GM18870 (cell line): ENCODE results near the gene ALDH4A1.

Experiments used
- ATAC-seq: cut with Tn5 transposase; IDR thresholded peaks from one replicate; pipeline ENCODE4 v1.9.1; 2021; ENCODE audit warnings: moderate library complexity; ENCODE audit not compliant: unreplicated experiment

ALDH4A1 gene

DNA sequence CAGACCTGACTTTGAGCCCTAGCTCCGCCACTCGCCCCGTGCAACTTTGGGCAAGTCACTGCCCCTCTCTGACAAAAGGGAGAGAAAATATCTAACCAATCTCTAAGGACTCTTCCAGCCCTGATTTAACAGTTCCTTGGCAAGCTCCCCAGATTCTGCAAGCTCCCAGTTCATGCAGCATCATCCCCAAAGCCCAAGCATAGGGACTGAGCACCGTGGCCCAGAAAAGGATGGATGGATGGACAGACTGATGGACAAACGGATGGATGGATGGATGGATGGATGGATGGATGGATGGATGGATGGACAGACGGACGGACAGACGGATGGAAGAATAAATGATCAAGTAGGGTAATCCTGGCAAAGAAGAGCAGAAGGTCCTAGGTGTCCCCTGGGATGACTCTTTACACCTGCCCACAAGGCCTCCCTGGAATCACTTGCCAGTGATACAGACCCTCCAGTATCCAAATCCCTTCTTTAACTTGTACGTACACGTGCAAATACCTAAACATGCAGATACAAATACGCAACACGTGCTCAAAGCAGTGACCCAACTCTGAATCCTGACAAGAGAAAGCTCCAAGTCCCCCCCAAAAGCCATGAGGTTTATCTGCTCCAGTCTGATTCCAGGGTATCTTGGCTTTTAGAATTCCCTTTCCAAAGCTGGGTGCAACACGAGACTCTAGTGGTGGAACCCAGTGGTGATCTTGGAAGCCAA, 38.1 kb upstream of the ALDH4A1 start:
- ATAC-seq, result no peak

GRCh38 chr1:18939398-18940302, 37.3 kb upstream of the ALDH4A1 start:
- no peak for ATAC-seq

GRCh38 chr1:18938707-18939070, 36.3 kb upstream of the ALDH4A1 start:
- no peak for ATAC-seq

- no peak for ATAC-seq
These were observed 35.8 kb upstream of the ALDH4A1 start for GRCh38 chr1:18938008-18938706.

DNA sequence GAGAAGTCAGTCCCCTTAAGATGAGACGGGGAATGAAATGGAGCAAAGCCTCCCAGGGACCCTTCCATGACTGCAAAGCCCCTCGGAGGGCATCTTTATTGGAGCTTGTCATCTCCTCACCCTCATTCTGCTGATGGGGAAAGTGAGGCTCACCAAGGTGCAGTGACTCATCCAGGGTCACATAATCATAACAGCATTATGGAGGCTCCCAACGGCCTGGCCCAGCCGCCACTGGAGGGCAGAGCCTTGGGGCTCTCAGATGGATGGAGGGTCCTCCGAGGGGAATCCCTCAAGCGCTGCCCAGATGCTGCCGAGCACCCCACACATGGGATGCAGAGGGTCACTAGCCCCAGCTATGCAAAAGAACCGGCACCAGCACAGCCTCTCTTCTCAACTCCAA, 35.2 kb upstream of the ALDH4A1 start:
- ATAC-seq, result no peak

- ATAC-seq, result no peak
These were observed 34.6 kb upstream of the ALDH4A1 start for GRCh38 chr1:18936814-18937481.

- ATAC-seq, result no peak
These were observed 34.1 kb upstream of the ALDH4A1 start for GRCh38 chr1:18936471-18936813.

DNA sequence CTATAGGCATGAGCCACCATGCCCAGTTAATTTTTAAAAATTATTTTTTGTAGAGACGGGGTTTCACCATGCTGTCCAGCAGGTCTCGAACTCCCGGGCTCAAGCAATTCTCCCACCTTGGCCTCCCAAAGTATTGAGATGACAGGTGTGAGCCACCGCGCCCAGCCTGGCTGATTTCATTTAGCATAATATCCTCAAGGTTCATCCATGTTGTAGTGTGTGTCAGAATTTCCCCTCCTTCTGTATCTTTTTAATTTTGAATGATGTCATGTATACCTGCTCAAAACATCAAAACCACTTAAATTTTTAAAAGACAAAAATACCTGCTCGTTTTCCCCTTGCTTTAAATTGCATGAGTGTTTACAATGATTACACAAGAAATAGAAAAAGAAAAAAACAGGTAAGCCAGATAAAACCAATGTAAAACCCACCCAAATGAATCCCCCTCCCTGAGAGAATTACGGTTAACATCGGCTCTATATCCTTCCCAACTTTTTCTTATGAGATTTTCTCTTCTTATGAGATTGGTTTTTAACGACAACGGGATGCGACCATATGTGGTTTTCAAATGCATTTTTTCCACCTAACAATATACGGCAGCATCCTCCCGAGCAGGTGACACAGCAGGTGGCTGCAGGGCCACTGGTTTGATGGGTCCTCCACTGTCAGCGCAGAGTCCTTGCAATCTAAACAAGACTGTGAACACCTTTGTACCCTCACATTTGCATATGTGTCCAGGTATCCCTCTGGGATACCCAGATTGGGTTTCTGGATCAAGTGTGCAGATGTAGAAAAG, 32.0 kb upstream of the ALDH4A1 start:
- no peak for ATAC-seq

DNA sequence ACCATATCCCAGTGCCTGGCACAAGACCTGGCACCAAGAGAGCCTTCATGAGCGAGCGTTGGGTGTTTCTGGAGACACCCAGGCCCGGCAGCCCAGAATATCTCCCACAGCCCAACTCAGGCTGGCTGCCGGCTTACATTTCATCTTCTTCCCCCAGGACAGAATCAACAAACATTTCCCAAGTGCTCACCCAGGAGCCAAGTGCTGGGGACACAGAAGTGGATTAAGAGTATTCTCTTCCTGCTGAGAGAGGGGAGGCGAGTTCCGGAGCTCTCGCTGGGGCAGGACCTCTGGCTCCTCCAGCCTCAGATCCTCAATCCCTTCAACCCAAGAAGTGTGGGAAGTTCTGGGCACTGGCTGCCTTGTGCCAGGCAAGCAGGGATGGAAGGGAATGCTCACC, 30.5 kb upstream of the ALDH4A1 start:
- no peak for ATAC-seq

- ATAC-seq, result no peak
These were observed 30.0 kb upstream of the ALDH4A1 start for GRCh38 chr1:18932387-18932786.

DNA sequence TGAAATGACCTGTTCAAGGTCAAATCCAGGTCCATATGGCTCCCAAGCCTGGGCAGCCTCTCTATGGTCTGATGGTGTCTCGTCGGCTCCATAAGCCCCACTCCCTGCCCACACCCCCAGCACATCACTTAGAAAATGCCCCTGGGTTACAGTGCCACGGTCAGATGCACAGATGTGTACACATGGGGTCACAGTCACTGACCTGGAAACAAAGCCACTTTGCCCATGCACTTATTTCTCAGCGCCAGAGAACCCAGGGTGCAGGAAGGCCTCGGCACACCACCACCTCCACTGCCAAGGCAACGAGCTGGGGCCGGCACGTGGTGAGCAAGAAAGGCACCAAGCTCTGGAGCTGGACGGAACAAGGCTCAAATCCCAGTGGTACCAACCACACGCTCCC, 29.4 kb upstream of the ALDH4A1 start:
- no peak for ATAC-seq

DNA sequence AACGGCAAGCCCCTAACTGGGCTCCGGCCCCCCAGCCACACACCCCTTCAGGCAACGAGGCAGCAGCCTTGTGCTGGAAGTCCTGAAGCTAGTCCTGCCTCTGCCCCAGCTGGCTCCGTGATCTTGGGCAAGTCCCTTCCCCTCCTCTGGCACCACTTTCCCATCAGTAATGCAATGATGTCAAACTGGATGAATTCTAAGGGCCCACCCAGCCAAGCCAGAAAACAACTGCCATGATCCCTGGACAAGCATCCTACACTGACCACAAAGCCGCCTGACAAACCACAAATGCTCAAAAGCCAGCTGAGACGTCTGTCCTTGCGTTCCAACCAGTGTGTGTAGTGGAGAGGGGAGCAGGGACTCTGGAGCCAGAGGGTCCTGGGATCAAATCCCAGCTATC, 27.3 kb upstream of the ALDH4A1 start:
- no peak for ATAC-seq

GRCh38 chr1:18928985-18929384, 26.6 kb upstream of the ALDH4A1 start:
- ATAC-seq, result no peak

DNA sequence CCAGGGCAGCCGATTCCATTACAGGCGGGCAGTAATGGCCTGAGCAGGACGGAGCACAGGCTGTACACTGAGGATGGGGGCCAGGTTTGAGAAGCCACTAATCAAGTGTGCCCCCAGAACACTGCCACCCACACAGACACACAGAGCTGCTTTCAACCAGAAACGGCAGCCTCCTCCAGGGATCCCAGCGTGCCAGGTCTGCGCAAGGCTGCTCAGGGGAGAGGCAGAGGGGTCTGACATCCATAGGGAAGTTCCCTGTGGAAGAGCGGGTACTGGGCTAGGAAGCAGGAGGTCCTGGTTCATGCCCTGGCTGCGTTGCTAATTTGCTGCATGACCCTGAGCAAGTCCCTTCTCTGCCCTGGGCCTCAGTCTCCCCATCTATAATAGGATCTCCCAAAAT, 26.1 kb upstream of the ALDH4A1 start:
- no peak for ATAC-seq

GRCh38 chr1:18927654-18928272, 25.4 kb upstream of the ALDH4A1 start:
- ATAC-seq, result no peak

GRCh38 chr1:18927082-18927653, 24.8 kb upstream of the ALDH4A1 start:
- ATAC-seq, result no peak

DNA sequence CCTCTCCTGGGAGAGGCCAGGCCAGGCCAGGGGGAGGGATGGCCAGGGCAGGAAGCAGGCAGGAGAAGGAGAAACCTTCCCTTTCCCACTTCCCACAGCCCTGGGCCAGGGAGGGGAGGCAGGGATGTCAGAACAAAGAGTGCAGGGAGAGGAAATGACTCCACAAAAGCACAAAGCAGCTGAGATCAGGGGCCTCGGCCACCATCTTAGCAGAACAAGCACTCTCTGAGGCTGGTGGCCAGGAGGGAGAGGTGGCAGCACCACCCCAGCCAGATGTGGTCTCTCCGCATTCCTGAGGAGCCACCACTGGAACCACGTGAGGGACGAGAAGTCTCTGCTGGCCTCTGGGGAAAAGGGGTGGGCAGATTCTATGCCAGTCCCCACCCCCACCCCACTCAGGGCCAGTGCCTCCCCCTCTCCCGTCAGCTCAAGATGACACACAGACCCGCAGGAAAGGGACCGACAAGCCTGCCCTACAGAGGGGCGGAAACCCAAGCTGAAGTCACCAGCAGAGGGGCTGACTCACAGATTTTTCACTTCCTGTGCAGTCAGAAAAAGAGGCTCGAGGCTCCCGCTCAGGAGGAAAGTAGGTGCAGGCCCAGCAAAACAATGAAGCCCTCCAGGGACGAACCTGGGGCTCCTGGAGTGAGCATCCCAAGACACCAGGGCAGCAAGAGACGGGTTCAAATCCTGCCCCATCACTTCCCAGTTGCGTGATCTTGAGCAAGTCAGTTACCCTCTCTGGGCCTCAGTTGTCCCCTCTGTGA, 24.1 kb upstream of the ALDH4A1 start:
- peak; percentile 70 for ATAC-seq

- no peak for ATAC-seq
These were observed 22.9 kb upstream of the ALDH4A1 start for GRCh38 chr1:18925279-18925678.

GRCh38 chr1:18924221-18924691, 21.9 kb upstream of the ALDH4A1 start:
- ATAC-seq, result no peak
